GM19240 (cell line): ENCODE measurements around the gene NFKBIZ.

ENCODE experiments used
- DNase-seq: peaks from one replicate; pipeline ENCODE4 v3.0.0; 2011; ENCODE audit warnings: low spot score; ENCODE audit not compliant: insufficient read length

NFKBIZ gene

GRCh38 chr3:101825904-101826445 lies 23.3 kb upstream of the NFKBIZ start:
- DNase-seq = no peak

GRCh38 chr3:101827211-101828174 lies 21.8 kb upstream of the NFKBIZ start:
- peak; percentile 59 for DNase-seq

GRCh38 chr3:101828276-101828675 lies 21.0 kb upstream of the NFKBIZ start:
- no peak for DNase-seq

GRCh38 chr3:101828691-101829436 lies 20.4 kb upstream of the NFKBIZ start:
- no peak for DNase-seq

GRCh38 chr3:101829437-101829830 lies 19.9 kb upstream of the NFKBIZ start:
- DNase-seq = no peak

GRCh38 chr3:101829874-101830273 lies 19.4 kb upstream of the NFKBIZ start:
- no peak for DNase-seq

- no peak for DNase-seq
Measured at GRCh38 chr3:101833446-101833974, 15.8 kb upstream of the NFKBIZ start.

GRCh38 chr3:101835676-101836075 lies 13.6 kb upstream of the NFKBIZ start:
- no peak for DNase-seq

GRCh38 chr3:101836160-101836559 lies 13.2 kb upstream of the NFKBIZ start:
- DNase-seq = no peak

- DNase-seq = no peak
Measured at GRCh38 chr3:101836652-101837598, 12.4 kb upstream of the NFKBIZ start.

GRCh38 chr3:101838691-101839090 lies 10.6 kb upstream of the NFKBIZ start:
- DNase-seq = no peak

GRCh38 chr3:101840066-101840465 lies 9.2 kb upstream of the NFKBIZ start:
- DNase-seq = no peak

GRCh38 chr3:101842245-101842934 lies 6.9 kb upstream of the NFKBIZ start:
- DNase-seq = no peak

- DNase-seq = no peak
Measured at GRCh38 chr3:101842935-101843330, 6.4 kb upstream of the NFKBIZ start.

GRCh38 chr3:101845425-101845824 lies 3.9 kb upstream of the NFKBIZ start:
- no peak for DNase-seq

- no peak for DNase-seq
Measured at GRCh38 chr3:101846709-101847108, 2.6 kb upstream of the NFKBIZ start.

- DNase-seq = no peak
Measured at GRCh38 chr3:101847328-101847727, 2.0 kb upstream of the NFKBIZ start.

- DNase-seq = no peak
Measured at GRCh38 chr3:101848326-101848725, 988 bp upstream of the NFKBIZ start.

GRCh38 chr3:101849714-101850245 lies 466 bp downstream of the NFKBIZ start:
- no peak for DNase-seq
